Vagina (tissue), 2 donors: ENCODE data around the gene SHC3.

Experiments
- POLR2A ChIP-seq, 2 donors: fragments of 450-650 bp; IDR thresholded peaks; one replicate each; pipeline ENCODE4 v1.6.1; 2017; ENCODE audit warnings: antibody characterized with exemption in 2 of 2, mild to moderate bottlenecking in 2 of 2, moderate library complexity in 2 of 2
- POLR2AphosphoS5 ChIP-seq, 2 donors: sonication (generic); formaldehyde crosslinking; IDR thresholded peaks; one replicate each; pipeline ENCODE4 v1.9.0; 2017; ENCODE audit warnings: antibody characterized with exemption in 2 of 2, mild to moderate bottlenecking in 2 of 2, low read depth in 1 of 2; ENCODE audit not compliant: insufficient read depth in 1 of 2
- TF ChIP-seq, protein P1 (sequence below), 3 experiments: fragments of 450-650 bp in 2 of 3; fragments of 200-600 bp in 1 of 3; sonication (generic) in 1 of 3; IDR thresholded peaks; one replicate each; pipeline ENCODE4 v1.5.1; 2017 to 2019; ENCODE audit warnings: antibody characterized with exemption in 3 of 3, mild to moderate bottlenecking in 2 of 3, moderate library complexity in 2 of 3

- TF ChIP-seq POLR2A (IDR thresholded peaks at IDR 0.05) (no peak), POLR2AphosphoS5 (IDR thresholded peaks at IDR 0.05; ENCODE audit: insufficient read depth in 1 of 2, low read depth in 1 of 2) (no peak)
- TF ChIP-seq, protein P1, sequence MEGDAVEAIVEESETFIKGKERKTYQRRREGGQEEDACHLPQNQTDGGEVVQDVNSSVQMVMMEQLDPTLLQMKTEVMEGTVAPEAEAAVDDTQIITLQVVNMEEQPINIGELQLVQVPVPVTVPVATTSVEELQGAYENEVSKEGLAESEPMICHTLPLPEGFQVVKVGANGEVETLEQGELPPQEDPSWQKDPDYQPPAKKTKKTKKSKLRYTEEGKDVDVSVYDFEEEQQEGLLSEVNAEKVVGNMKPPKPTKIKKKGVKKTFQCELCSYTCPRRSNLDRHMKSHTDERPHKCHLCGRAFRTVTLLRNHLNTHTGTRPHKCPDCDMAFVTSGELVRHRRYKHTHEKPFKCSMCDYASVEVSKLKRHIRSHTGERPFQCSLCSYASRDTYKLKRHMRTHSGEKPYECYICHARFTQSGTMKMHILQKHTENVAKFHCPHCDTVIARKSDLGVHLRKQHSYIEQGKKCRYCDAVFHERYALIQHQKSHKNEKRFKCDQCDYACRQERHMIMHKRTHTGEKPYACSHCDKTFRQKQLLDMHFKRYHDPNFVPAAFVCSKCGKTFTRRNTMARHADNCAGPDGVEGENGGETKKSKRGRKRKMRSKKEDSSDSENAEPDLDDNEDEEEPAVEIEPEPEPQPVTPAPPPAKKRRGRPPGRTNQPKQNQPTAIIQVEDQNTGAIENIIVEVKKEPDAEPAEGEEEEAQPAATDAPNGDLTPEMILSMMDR (IDR thresholded peaks at IDR 0.05) = no peak
Observed at GRCh38 chr9:88998503-88998902, 180.1 kb downstream of the SHC3 start.
